ENCODE results near the gene ITGA5. TPM values are rescaled to one million over a fixed set of nuclear protein-coding genes. Genes with fewer than 3 reads are reported as not detected.

ITGA5 gene
- total RNA-seq, 1 donor from 2014 or later, result 3.7 TPM

DNA sequence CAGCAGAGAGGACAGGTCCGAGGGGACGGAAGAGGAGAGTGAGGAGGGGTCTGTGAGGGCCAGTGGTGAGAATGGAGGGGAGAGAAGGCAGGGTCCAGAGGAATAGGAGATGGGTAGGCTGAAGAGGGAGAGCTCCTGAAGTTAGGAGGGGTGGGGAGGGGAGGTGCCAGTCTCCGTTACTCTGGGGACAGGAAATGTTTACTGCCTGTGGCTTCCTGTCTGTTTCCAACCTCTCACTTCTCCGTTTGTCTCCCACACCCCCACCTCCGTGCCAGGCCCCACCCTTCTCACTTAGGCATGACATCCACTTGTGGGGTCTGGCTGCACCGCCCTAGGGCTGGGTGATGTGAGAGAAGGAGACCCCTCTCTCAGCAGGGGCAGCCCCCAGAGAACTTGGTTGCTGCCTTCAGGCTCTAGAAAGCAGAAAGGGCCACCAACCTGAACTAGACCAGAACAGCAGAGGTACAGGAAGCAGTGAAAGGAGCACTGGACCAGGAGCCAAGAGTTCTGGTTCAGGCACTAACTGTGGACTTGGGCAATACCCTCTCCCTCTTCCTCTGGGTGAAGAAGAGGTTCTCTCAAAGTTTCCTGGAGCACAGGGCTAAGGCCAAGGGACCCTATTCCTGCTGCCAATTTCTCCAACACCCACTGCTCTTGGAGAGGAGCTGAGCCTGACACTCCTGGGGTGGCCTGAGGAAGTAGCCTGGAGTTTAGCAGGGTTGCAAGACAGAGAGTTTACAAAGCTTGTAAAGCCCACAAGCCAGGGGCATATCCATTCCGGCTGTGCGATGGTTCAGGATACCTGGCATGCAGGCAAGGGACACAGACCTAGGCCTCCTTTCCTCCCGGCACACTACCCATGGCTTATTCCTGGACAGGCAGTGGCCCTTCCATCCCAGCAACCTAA, 5.5 kb downstream of the ITGA5 start:
- DNase-seq (ENCODE audit: low spot score in 2 of 2) (no peak), FAIRE-seq (no peak)

DNA sequence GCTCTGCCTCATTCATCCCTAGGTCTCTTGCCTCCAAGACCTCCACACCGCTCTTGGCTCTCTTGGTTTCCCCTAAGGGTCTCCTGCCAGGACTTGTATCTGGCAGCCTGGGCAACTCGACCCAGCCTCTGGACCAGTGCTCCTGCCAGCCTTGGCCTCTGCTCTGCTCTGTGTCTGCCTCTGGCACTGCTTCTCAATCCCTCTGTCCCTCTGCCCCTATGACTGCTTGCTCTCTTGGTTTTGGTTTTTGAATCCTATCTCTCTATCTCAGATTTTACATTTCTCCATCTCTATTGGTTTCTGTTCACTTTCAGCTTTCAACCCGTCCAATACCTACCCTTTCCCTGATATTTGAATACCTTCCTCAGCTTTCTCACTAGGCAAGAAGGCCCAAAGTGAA, 6.3 kb downstream of the ITGA5 start:
- DNase-seq (ENCODE audit: low spot score in 2 of 2), result no peak
- FAIRE-seq, result no peak

DNA sequence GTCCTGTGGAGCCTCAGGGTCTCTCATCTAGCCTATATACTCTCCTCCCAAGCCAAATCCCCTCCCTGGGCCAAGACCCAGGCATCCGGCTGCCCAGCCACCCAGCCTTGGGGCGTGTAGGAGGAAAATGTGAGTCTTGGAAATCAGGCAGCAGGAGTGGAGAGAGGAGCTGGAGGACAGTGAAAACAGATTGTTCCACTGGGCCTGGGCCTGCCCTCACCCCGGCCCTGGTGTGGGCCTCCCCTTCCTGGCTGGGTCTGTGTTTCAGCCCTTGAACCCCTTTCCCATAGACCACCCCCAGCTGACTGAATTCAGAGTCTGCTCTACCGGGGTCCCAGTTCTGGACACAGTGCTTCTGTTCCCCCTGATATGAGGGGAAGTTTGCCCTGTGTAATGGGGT, 6.7 kb downstream of the ITGA5 start:
- DNase-seq (ENCODE audit: low spot score in 2 of 2) (no peak), FAIRE-seq (no peak)

DNA sequence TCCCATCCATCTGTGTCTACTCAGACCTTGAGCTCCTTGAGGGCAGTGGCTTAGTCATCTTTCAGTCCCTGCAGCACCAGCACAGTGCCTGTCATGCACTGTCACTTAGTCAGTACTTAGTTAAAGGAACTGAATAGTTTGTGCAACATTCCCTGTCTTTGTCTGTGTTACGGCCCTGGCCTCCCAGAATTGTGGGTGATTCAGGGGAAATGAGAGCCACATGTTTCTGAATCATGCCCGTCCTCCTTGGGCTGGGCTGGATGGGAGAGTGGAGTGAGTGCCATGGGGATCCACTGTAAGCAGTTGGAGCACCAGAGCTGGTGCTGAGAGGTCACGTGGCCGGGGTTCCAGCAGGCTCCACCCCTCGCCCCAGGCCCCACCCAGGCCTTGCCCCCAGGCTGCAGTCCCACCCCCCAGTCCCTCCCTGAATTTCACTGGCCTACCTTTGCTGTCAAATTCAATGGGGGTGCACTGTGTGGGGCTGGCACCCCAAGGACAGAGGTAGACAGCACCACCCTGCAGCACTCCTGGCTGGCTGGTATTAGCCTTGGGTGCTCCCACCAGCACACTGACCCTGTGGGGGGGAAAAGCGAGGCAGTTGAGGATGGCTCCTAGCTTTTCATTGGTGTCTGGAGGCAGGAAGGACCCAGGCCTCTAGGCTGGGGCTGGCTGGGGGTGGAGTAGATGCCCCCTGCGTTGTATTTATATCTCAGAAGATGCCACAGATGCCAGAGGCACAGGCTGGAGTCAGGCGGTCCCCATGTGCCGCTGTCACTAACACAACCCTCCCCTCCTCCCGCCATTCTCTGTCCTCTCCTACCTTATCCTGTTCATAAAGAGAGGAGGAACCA, 7.5 kb downstream of the ITGA5 start:
- FAIRE-seq (no peak), DNase-seq (ENCODE audit: low spot score in 2 of 2) (no peak)

DNA sequence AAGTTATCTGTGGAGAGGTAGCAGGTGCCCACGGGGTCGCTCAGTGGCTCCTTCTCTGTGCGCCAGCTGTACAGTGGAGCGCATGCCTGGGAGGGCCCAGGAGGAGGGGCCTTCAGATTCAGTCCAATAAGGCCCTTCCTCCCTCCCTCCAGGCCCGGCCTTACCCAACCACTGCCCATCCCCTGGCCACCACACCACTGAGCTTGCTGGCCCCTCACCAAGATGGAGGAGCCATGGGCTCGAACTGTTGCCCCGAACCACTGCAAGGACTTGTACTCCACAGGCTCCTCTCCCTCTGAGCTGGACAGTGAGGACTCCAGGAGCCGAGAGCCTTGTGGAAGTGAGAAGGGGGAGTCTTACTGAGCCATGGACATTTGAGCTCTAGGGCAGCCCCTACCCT, 9.8 kb downstream of the ITGA5 start:
- DNase-seq (ENCODE audit: low spot score in 2 of 2), result no peak
- no peak for FAIRE-seq

DNA sequence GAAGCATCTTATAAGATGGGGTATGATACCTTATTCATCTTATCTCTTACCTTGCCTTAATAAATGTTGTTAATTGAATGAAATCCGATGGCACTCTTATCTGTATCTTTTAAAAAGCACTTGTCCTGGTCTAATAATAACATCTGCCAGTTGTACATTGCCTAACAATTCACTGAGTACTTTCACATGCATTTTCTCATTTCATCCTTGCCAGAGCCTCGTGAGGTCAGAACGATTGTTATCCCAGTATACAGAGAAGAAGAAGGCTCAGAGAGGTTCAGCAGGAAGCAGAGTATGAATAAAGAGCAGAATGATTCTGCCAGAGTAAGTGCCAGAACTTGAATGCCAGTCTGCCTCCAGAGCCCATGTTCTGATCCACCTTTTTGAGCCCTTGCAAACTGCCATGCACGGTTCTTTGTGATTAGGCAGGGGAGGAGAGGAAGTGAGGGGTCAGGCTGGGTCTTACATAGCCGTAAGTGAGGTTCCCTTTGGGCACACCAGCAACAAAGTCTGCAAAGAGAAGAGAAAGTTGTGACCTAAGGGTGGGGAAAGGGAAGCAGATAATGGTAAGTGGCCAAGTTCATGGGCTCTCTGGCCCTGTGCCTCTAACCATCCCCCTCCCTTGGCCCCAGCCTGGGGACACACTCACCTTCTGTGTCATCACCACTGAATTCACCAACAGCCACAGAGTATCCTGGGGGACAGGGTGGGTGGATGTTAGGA, 11.7 kb downstream of the ITGA5 start:
- DNase-seq (ENCODE audit: low spot score in 2 of 2) (no peak), FAIRE-seq (no peak)

DNA sequence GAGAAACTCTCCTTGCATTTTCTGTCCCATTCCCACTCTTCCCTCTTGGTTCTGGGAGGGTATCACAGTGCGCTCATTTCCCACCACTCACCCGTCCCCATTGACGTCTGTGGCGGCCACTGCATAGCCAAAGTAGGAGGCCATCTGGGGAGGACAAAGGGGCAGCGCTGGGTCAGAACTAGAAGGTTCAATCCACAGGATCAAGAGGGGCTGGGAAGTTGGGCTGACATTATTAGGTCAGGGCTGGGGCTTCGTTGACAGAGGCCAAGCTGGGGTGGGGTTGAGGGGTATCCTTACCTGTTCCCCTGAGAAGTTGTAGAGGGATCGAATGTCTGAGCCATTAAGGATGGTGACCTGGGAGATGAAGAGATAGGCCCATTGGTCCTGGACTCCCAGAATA, 13.5 kb downstream of the ITGA5 start:
- DNase-seq (ENCODE audit: low spot score in 2 of 2), result no peak
- FAIRE-seq, result no peak

DNA sequence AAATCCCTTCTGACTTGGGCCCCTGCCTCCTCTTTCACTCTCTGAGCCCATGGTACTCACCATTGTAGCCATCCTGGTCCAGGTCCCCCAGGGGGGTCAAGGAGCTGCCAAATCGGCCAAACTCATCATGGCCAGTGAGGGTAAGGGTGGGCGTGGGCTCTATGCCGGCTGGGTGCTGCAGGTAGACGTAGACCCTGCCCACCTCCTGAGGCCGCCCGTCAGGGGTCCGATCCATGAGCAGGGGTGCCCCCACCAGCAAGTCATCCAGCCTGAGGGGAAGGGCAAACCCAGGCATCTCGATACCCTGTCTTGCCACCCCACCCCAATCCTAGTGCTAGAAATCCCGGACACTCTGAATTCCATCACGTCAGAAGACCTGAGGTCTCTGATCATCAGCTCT, 14.0 kb downstream of the ITGA5 start:
- no peak for FAIRE-seq

DNA sequence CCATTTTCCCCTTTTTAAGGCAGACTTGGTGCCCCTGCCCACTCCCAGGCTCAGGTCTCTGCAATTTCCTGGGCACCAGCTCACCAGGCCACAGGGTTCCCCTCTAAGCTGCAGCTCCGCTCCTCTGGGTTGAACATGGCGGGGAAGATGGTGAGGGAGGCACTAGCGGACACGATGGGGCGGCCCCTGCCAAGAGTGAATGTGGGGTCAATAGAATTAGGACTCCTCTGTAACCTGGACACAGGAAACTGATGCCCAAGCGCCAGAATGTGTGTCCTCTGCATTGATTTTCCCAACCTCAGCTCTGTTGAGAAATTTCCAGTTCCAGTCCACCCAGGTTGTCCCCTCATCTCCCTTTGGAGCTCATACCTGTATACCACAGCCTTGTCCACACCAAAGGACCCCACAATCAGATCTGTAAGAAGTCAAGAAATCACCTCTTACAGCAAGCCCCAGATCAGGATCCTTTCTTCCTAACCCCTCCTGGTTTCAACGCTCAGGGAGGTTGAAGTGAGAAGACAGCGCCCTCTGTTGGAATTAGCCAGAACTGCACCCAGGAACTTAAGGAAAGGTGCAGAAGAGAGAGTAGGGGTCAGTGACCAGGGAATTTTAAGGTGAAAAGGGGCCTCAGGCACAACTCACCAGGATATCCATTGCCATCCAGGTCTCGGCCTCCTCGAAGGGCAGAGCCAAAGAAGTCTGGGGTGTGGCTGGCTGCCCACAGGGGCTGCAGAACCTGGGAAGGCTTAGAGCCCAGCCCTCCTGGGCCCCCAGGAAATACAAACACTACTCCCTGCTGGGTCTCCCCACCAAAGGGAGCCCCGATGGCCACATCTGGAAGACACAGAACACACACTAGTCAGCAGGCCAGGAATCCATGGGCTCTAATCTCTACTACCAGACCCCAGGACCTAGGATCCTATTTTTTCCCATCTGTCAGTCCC, 14.7 kb downstream of the ITGA5 start:
- FAIRE-seq (no peak), DNase-seq (ENCODE audit: low spot score in 2 of 2) (no peak)

More for the DNA sequence above, 14.0 kb downstream of the ITGA5 start:
- DNase-seq (ENCODE audit: low spot score in 2 of 2), result no peak

DNA sequence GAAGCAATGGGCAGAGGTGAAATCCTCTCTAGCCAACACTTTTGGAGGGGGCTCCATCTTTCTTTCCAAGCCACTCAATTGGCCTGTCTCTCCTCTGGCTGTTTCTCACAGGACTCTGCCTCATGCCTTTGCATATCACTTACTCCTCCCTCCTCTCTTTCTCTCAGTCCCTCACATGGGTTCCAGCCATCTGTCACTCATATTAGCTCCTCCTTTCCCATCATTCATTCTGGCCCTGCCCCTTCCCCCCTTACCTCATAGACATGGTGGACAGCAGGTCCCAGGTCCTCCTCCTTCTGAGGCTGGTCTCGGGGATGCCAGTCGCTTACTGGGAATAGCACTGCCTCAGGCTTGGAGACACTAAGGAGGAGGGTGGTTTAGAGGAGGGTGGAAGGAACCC, 17.9 kb downstream of the ITGA5 start:
- DNase-seq (ENCODE audit: low spot score in 2 of 2), result no peak
- no peak for FAIRE-seq

DNA sequence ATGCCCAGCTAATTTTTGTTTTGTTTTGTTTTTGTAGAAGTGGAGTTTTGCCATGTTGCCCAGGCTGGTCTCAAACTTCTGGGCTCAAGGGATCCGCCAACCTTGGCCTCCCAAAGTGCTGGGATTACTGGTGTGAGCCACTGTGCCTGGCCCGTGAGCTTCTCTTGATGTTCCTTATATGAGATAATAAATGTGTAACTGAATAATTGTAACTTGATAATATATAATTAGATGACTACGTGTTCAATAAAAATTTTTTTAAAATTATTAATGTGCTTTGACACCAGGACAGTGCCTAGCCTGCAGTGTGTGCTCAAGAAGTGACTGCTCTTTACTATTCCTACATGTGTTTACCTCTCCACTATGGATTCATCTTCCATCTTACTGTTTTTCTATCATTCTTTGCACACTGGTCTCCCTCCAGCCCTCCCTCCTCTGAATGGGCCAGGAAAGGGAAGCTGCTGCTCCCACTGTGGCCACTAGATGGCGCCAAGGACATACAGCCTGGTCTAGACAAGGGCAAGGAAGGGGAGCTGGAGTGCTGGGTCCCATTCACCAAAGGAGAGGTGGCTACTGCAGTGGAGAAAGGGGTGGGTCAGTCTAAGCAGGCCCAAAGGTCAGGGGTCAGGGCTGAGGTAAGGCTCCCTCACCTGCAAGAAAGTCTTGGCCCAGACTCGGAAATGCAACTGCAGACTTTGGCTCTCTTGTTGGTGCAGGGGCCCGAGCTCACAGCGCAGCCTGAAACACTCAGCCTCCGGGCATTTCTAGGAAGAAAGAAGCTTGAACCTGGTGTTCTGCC, 19.9 kb downstream of the ITGA5 start:
- DNase-seq (ENCODE audit: low spot score in 2 of 2), result peak; percentile 70 to 87
- FAIRE-seq, result no peak

DNA sequence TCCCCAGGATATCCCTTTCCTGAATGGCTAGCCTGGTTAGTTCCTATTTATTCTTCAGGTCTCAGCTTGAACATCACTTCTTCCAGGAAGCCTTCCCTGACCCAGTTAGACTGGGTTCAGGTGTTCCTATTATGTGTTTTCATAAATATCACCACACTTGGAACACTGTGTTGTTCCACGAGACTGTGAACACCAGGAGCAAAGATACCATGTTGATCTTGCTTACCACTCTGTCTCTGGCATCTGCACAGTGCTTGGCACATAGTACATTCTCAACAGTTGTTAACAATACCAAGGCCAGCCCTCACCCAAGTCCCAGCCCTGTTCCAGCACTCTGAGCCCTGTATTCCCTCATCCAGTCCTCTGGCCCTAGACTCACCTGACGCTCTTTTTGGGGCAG, 20.8 kb downstream of the ITGA5 start:
- DNase-seq (ENCODE audit: low spot score in 2 of 2) (no peak), FAIRE-seq (no peak)

DNA sequence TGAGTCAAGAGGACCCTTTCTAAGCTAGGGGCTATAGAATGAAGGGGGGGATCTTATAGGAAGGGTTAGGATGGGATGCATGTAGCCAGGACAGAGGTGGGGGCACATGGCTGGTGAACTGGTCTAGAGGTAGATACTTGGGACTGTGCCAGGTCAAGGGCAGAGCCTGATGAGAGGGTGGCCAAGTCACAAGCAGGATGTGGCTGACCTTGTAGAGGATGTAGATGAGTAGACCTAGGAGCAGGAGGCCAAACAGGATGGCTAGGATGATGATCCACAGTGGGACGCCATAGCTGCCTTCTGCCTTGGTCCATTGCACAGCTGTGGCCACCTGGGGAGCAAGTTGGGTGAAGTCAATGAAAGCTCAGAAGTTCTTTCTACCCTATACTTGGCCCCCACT, 21.9 kb downstream of the ITGA5 start:
- FAIRE-seq (no peak), DNase-seq (ENCODE audit: low spot score in 2 of 2) (no peak)

DNA sequence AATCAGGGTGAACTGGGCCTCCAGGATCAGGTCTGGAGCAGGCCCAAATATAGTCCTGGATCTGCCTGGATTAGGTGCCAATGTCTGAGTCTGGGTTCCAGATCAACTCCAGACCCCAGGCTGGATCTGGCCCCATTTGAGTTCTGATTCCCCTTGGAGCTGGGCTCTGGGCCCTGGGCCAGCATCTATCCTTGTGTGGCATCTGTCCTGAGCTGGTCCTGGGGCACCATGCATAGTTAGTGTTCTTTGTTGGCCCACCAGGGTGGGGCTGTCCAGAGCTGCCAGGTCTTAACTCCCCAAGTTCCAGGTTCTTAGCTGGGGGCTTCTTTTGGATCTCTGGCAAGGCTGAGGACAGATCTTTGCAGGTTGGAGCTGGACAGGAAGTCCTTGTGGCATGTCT, 23.5 kb downstream of the ITGA5 start:
- DNase-seq (ENCODE audit: low spot score in 2 of 2) (no peak), FAIRE-seq (no peak)

DNA sequence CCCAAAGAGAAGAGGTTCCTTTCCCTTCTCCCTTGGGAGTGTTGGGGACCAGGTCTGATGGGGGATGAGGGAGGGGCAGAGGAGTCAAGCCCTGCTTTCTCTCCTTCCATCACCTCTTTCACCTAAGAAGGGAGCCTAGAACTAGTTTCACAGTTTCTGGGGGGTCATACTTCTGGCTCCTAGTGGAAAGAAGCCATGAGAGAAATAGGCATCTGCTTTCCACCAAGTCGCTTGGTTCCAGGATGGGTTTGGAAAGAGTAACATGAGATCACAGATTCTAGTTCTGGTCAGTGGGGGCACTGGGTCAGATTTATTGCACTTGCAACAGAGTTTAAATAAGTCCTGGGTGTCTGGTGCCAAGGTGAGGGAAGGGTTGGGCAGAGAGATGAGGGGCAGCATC, 24.1 kb downstream of the ITGA5 start:
- FAIRE-seq, result no peak
- DNase-seq (ENCODE audit: low spot score in 2 of 2), result no peak

DNA sequence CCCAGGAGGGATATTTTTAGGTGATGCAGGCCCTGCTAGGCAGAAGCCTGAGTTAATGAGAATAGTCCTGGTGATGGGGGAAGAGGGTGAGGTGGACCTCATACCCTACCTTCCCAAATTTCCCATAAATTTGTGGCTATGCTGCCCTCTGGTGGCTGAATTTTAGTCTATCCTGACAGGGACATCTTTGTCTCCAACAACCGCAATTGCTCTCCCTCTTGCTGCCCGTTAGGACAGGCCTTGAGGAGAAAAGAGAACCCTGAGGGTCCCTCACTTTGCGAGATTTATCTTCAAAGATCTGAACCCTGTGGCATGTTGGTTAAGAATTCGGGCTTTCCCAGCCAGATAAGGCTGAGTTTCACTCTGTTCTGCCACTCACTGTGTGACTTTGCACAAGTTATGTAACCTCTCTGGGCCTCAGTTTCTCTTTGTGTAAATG, 24.8 kb downstream of the ITGA5 start:
- FAIRE-seq, result no peak

DNA sequence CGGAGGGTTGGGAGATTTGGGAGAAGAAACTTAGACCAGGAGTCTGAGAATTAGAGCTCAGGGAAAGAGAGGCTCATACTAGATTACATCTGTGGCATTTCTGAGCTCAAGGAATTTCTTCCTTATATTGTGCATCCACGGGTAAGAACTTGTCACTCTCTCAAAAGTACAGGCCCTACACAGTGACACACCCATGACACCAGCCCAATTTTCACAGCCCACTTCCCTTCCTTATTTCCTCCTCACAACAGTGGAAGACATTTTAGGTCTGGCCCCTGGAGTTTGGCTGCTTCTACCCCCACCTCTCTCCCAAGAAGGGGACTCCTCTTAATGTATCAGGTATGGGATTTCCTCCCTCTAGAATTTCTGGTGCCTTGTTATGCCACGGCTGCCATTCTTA, 25.3 kb downstream of the ITGA5 start:
- FAIRE-seq (no peak), DNase-seq (ENCODE audit: low spot score in 2 of 2) (no peak)

More for the DNA sequence above, 24.8 kb downstream of the ITGA5 start:
- DNase-seq (ENCODE audit: low spot score in 2 of 2), result no peak

DNA sequence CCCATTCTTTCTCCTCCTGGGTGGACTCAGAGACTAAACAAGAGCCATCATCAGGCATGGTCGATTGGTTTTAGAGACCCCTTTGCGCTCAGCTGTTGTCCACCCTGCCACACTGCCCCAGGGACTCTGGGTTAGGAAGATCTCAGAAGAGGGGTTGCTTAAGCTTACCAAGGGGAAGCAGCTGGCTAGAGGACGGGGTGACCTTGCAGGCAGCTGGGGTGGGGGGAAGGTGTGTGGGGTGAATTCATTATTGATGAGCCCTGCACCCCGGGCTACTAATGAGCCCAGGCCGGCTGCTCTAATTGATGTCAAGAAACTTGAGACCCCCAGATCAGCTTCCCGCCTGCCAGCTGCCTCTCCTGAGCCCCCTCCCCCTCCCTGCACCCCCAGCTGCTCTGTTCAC, 25.9 kb downstream of the ITGA5 start:
- no peak for FAIRE-seq
- no peak for DNase-seq (ENCODE audit: low spot score in 2 of 2)
